Loucy (cell line): ENCODE results near the gene PITPNC1.

ENCODE experiments used
- EZH2phosphoT487 ChIP-seq: fragments of 200-600 bp; IDR thresholded peaks from 2 replicates; pipeline ENCODE4 v1.6.1; 2018; ENCODE audit warnings: antibody characterized with exemption, mild to moderate bottlenecking, moderate library complexity, borderline replicate concordance
- TF ChIP-seq, protein P1 (sequence below): fragments of 200-600 bp; sonication (generic); conservative IDR thresholded peaks from 2 replicates; pipeline ENCODE4 v1.5.1; 2014; ENCODE audit warnings: mild to moderate bottlenecking, antibody characterized with exemption, low read length

DNA sequence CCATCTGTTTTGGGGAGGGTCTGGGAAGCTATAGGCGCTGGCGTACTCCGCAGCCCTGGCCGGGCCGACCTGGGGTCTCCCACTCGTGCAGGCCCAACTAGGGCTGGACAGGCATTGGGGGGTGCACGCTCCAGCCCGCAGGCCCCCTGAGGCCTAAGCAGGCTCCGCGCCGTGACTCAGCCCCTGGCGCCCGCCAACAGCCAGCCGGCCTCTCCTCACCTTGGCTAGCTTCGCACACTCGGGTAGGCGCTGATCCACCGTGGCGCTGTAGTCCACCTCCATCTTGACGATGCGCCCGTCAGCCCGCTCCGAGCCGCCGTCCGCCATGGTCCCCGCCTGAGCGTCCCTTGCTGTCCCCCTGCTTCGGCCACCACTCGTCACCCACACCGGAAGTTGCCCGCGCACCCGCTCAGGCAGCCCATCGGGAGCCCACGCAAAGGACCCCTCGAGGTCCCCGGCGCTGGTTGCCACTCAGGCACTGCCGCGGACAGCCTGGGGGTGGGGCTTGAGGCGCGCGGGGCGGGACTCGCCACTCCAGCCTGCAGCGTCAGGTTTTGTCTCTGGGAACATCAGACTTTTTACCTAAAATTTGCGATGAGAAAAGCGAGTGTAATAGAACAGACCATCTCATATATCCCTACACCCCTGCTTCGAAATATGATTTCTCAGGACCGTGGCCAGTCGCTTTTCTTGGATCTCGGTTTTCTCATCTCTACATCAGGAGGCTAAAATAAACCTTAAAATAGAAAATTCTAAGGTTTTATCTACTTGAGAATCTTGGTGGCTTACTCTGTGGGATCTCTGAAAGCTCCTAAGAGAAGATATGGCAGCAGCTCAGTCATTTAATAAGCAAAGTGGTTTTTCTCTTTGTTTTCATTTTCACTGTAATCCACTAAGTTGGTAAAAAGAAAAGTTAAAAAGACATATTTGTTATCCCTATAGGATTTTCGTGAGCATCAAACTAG, 10.6 kb upstream of the PITPNC1 start, which contains the start of gene PSMD12:
- TF ChIP-seq, protein P1, sequence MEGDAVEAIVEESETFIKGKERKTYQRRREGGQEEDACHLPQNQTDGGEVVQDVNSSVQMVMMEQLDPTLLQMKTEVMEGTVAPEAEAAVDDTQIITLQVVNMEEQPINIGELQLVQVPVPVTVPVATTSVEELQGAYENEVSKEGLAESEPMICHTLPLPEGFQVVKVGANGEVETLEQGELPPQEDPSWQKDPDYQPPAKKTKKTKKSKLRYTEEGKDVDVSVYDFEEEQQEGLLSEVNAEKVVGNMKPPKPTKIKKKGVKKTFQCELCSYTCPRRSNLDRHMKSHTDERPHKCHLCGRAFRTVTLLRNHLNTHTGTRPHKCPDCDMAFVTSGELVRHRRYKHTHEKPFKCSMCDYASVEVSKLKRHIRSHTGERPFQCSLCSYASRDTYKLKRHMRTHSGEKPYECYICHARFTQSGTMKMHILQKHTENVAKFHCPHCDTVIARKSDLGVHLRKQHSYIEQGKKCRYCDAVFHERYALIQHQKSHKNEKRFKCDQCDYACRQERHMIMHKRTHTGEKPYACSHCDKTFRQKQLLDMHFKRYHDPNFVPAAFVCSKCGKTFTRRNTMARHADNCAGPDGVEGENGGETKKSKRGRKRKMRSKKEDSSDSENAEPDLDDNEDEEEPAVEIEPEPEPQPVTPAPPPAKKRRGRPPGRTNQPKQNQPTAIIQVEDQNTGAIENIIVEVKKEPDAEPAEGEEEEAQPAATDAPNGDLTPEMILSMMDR: no peak
- no peak for TF ChIP-seq EZH2phosphoT487
